HG03039 (cell line): Measurements from ENCODE around the gene PTPRH.
"Not testable (repeated sequence)": the region's sequence is repeated elsewhere in the genome, so short reads cannot be mapped to it uniquely, and the experiment has no call there.

ENCODE experiments used
- ATAC-seq: cut with Tn5 transposase; IDR thresholded peaks from one replicate; pipeline ENCODE4 v1.9.1; 2021; ENCODE audit warnings: mild to moderate bottlenecking, moderate library complexity; ENCODE audit not compliant: unreplicated experiment

Gene PTPRH

GRCh38 chr19:55161571-55162322 lies 47.6 kb downstream of the PTPRH start:
- ATAC-seq: no peak

DNA sequence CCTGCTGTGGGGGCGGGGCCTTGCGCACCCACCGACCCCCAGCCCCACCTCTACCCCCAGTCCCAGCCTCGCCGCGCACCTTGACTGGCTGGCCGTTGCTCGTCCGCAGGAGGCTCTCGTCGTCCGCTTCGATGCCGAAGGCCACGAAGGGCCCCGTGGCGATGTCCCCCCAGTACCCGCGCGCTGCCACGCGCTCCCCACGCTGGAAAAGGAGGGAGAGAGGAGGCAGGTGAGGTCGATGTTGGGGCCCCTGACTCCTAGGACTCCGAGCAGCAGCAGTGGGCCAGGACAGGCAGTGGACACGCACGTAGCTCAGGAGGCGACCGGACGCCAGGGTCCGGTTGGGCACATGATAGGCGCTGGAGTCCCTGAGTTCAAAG lies 48.3 kb downstream of the PTPRH start:
- no peak for ATAC-seq

- no peak for ATAC-seq
These were observed 48.9 kb downstream of the PTPRH start for GRCh38 chr19:55160128-55160985.

DNA sequence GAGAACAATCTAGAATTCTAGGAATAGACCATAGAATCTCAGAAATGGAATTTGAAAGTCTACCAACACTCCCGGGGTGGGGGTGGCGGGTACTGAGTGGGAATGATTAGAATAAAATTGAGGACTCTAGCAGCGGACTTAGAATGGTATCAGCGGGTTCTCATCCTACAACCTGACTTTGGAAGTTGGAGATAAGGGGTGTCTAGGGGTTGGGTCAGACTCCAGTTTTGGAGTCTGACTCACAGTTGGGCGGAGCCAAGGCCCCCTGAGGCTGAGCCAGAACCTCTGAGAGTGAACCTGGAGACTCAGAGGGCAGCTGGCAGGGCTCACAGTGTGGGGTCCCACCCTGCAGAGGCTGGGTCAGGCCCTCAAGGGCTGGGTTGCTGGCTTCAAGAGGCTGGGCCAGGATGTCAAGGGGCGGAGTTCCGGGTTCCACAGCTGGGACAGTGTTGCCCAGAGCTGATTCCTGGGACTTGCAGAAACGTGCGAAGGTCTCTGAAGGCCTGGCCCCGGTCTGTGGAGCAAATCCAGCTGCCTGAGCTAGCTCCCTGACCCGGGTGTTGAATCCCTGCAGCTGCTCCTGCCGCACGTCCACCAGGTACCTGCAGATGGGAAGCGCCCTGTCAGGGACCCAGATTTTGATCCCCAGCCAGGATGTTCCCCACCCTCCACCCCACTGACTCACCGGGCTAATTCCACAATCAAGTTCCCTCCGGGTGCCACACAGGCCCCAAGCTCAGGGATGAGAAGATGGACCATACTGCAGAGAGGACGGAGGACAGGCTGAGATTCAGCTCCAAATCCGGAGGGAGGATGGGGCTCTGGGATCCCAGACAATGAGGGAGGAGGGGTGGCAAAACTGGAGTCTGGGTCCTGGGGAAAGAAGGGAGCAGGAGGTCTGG lies 50.2 kb downstream of the PTPRH start:
- ATAC-seq: no peak

DNA sequence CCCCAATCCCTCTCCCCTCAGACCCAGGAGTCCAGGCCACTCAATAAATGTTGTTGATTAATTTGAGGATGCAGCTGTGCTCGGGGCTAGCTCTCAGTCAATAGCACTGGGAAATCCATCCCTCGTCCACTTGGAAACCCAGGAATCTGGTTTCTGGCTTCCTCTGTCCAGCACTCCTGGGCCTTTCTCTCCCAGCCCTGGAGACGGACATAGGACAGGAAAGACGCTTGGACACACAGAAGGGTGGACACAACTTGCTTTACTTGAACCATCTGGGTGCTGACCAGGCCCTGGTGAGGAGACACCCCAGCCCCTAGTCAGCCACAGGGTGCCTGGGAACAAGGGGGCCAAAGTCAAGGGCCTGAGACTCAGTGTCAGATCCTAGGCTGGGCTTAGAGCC lies 50.9 kb downstream of the PTPRH start:
- no peak for ATAC-seq

- no peak for ATAC-seq
These were observed 52.0 kb downstream of the PTPRH start, which contains the start of gene TNNI3 for GRCh38 chr19:55157064-55157908. Gene TNNI3, minus strand, starts transcription at chr19:55157732. Its CDS starts 143 bp downstream, at chr19:55157589.

DNA sequence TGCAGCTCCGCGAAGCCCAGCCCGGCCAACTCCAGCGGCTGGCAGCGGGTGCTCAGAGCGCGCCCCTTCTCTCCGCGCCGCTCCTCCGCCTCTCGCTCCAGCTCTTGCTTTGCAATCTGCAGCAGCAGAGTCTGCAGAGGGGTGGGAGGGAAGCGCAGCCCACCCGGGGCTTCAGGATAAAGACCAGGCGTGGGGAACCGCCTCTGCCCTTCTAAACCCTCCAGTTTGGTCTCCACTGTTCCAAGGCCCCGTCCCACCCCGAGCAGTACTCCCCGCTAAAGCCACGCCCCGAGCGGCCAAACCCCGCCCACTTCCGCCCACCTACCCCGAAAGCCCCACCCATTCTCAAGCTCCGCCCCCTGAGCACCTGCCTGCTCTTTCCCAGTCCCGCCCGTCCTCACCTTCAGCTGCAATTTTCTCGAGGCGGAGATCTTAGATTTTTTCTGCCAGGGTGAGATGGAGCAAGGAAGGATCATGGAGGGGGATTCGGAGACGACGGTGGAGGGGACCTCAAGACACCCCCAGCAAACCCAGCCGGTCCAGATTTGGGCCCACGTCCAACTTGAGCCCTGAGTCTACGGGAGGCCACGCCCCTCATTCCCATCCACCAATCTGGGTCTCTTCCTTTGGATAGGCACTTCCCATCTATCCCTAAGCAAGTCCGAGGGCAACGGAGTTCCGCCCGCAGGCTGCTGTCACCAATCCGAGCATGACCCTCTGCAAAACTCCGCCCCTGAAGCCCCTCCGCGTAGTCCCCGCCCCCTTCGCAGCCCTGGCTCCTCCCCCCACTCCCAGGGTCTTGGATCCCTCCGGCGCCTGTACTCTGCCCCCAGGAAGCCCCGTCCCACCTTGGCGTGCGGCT lies 52.9 kb downstream of the PTPRH start:
- ATAC-seq: no peak

DNA sequence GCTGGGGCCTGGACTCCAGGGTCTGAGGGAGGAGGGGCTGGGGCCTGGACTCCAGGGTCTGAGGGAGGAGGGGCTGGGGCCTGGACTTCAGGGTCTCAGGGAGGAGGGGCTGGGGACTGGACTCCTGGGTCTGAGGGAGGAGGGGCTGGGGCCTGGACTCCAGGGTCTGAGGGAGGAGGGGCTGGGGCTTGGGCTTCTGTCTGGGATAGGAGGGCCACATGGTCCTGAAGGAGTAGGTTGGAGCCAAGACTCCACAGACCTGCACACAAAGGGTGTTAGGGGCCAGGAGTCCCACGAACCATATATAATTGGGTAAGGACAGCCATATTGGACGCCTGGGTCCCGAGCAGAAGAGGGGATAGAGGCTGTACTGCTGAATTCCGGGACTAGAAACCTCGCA lies 53.5 kb downstream of the PTPRH start:
- ATAC-seq: not testable (repeated sequence)

- ATAC-seq: no peak
These were observed 55.5 kb downstream of the PTPRH start for GRCh38 chr19:55153652-55154264.

GRCh38 chr19:55152017-55152416 lies 57.3 kb downstream of the PTPRH start:
- no peak for ATAC-seq

DNA sequence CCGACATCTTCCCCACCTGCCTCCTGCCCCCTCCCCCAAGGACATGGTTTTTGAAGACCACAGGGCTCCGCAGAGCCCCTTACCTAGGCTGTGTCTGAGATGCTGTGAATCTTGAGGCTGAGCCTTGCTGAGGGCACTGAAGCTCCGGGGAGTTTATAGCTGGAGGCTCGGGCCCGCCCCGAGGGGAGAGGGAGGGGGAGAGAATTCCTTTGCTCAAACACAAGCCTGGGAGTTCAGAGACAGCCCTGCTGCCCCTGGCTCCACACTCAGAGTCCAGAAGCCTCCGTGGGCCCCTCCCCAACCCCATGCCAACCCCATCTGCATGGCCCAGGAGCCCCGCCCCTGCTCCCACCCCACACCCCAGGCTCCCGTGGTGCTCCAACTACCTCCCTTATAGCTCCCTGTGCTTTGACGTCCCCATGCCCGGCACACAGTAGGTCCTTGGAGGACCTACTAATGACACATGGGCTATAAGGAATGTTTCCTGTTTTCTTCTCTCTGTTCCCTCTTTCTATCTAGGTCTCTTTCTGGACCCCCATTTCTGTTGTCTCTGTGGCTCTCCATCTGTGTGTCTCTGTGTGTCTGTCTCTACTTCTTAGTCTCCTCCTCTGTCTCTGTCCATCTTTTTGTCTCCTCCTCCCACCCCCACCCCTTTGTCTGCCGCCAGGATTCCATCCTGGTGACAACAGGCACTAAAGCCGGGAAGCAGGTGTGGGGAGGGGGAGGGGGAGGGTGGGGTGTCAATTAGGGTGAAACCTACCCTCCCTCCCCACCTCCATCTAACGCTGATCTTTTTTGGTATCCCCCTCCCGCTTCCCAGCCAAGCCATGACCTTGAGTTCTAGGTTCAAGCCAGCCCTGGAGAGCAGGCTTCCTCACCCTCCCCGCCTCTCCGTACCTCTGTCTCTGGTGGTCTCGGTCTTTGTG lies 60.0 kb downstream of the PTPRH start, which contains the start of gene TNNT1:
Gene TNNT1 (minus strand): TSS at position 129 of the 926 bp plus-strand sequence. CDS start 2,049 bp downstream, outside the sequence.
- ATAC-seq: no peak

- ATAC-seq: no peak
These were observed 61.6 kb downstream of the PTPRH start for GRCh38 chr19:55147545-55148251.

DNA sequence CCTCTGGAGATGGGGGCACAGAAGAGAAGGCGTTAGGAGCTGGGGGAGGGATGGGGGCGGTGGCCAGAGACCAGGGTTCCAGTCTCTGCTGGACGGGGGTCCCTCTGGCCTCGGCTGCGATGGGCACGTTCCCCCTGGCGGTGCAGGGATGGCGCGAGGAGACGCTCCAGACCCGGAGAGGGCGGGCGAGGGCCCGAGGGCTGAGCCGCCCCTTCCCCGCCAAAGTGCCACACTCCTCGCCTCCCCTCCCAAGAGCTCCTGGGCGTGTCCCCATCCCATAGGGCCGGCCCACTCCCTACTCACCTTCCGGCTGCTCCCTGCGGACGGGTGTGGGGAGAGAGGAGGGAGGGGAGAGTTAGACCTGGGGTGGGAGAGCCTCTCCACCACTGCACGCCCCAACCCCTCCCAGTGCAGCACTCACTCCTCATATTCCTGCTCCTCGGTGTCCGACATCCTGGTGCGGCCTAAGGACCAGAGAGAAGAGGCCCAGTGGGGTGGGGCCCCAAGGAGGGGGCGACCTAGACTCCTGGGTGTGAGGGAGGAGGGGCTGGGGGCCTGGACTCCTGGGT lies 62.5 kb downstream of the PTPRH start:
- no peak for ATAC-seq

- no peak for ATAC-seq
These were observed 63.1 kb downstream of the PTPRH start for GRCh38 chr19:55146078-55146704.

GRCh38 chr19:55145232-55145631 lies 64.1 kb downstream of the PTPRH start:
- ATAC-seq: no peak

DNA sequence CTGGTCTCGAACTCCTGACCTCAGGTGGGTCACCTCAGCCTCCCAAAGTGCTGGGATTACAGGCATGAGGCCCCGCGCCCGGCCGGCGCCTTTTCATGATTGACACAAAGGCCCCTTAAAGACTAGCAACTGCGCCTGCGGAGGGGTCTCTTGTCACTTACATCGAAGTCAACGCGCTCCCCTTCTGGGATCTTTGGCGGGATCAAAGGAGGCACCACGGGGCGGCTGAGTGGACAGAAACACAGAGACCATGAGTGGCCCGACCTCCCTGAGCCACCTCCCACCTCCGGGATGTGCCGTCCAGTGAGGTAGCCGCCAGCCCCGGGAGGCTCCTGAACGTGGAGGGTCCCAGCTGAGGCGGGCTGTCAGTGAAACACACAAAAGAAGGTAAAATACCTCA lies 67.6 kb downstream of the PTPRH start:
- ATAC-seq: no peak
